NCI-H748 (cell line): ENCODE data around the gene UGT1A8.
A peak's percentile ranks its signal among the peaks of the same experiment; 100 is the strongest.

Experiments used
- DNase-seq: peaks from one replicate; lab custom pipeline; 2025; ENCODE audit not compliant: unreplicated experiment; lab: John Stamatoyannopoulos, UW

The UGT1A8 gene

GRCh38 chr2:233815861-233816260, 198.4 kb downstream of the UGT1A8 start:
- no peak for DNase-seq

GRCh38 chr2:233816334-233816733, 198.9 kb downstream of the UGT1A8 start:
- peak; percentile 41 for DNase-seq

GRCh38 chr2:233816771-233817170, 199.3 kb downstream of the UGT1A8 start:
- DNase-seq = no peak

- DNase-seq = no peak
These were observed 200.0 kb downstream of the UGT1A8 start for GRCh38 chr2:233817361-233817911.

- DNase-seq = no peak
These were observed 200.7 kb downstream of the UGT1A8 start for GRCh38 chr2:233817995-233818638.

- no peak for DNase-seq
These were observed 201.5 kb downstream of the UGT1A8 start for GRCh38 chr2:233818639-233819621.

- no peak for DNase-seq
These were observed 202.7 kb downstream of the UGT1A8 start for GRCh38 chr2:233819884-233820773.

- DNase-seq = no peak
These were observed 203.3 kb downstream of the UGT1A8 start for GRCh38 chr2:233820774-233821105.

- no peak for DNase-seq
These were observed 203.8 kb downstream of the UGT1A8 start for GRCh38 chr2:233821196-233821595.

- no peak for DNase-seq
These were observed 204.3 kb downstream of the UGT1A8 start for GRCh38 chr2:233821709-233822100.

- no peak for DNase-seq
These were observed 204.8 kb downstream of the UGT1A8 start for GRCh38 chr2:233822101-233822771.
